H4 (cell line): ENCODE measurements around the gene HOXB2. TPM values are rescaled to one million over a fixed set of nuclear protein-coding genes. Genes with fewer than 3 reads are reported as not detected.

Experiments used
- DNase-seq: peaks from one replicate; pipeline ENCODE4 v3.0.0-alpha.2; 2015; ENCODE audit warnings: low spot score
- total RNA-seq: library from RNA; depleted of rRNA; stranded (reverse); fragments of >200 nt; shearing (Covaris generic); gene quantifications from 2 replicates; pipeline ENCODE4 v1.2.3, GENCODE V29; 2014; rRNA removed

HOXB2 gene
- total RNA-seq, result 5.3 and 11.1 TPM in 2 replicates

GRCh38 chr17:48545022-48545375 lies at the start of gene HOXB2:
TSS of gene HOXB2 (minus strand) at chr17:48545109. CDS start at chr17:48544911, 198 bp downstream.
- no peak for DNase-seq

- peak; percentile 65 for DNase-seq
Observed at GRCh38 chr17:48593840-48594537, 49.1 kb upstream of the HOXB2 start.

DNA sequence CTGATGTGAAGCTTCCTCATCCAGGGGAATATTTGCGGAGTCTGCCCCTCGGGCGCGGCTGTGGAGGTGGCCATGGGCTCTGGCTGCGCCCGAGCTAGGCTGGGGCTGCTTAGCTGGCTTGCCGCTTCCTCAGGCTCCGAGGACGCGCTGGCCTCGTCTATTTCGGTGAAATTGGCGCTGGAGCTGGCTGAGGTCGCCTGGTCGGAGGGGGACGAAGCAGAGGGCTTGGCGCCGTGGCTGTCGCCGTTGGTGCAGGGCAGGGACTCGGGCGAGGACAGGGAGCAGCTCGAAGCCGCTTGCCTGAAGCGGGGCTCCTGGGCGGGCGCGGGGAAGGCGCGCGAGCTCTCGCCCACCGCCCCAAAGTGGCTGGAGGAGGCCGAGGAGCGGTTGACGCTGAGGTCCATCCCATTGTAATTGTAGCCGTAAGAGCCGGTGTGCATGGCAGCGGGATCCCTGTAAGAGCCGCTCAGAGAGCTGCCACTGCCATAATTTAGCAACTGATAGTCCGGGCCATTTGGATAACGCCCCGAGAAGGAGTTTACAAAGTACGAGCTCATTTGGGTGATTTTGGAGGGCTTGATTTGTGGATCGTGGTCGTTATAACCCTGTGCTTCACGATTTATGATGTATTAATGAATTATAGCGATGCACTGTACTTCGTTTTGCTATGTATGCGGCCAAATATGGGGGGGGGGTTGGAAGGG lies 48.4 kb upstream of the HOXB2 start, which contains the start of gene HOXB5:
HOXB5 (minus strand) TSS at position 654 of the 704 bp plus-strand sequence; CDS start at position 557, 97 bp downstream.
- DNase-seq, result no peak

GRCh38 chr17:48592577-48592976 lies 47.7 kb upstream of the HOXB2 start:
- no peak for DNase-seq

DNA sequence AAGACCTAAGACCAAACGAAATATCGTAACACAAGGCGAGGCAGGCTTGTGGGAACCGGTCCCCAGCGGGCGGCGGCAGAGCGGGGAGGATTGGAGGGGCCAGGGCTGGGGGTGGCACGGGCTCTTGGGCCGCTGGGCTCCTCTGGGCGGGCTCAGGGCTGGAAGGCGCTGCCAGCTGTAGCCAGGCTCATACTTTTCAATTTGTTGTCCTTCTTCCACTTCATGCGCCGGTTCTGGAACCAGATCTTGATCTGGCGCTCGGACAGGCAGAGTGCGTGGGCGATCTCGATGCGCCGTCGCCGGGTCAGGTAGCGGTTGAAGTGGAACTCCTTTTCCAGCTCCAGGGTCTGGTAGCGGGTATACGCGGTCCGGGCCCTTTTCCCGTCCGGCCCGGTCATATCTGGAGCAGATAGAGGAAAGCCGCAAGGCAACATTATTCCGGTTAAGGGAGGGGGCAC lies 47.2 kb upstream of the HOXB2 start:
- DNase-seq, result no peak

- no peak for DNase-seq
Observed at GRCh38 chr17:48591255-48592056, 46.5 kb upstream of the HOXB2 start.

DNA sequence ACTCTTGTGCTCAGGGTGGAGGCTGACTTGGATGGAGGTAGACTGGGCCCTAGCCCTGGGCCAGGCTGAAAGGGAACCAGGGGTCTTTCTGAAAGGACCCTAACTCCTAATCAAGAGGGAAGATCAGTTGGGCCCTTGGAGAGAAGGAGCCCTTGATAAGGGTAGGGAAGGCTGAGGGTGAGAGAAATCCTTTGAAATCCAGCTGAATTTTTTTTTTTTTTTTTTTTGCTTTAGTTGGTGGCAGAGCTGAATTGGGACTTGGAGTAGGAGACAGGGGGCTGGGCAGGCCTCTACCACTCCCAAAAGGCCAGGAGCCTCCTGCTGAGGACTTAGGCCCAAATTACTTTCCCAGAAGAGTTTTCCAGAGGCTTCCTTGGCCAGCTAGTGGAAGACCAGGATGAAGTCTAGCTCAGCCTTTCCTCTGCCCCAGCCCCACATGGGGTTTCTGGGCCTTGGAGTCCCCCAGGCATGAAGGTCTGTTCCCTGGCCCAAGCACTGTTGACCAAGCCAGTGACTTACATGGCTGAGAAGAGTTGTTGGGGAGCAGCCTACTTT lies 45.8 kb upstream of the HOXB2 start:
- no peak for DNase-seq

DNA sequence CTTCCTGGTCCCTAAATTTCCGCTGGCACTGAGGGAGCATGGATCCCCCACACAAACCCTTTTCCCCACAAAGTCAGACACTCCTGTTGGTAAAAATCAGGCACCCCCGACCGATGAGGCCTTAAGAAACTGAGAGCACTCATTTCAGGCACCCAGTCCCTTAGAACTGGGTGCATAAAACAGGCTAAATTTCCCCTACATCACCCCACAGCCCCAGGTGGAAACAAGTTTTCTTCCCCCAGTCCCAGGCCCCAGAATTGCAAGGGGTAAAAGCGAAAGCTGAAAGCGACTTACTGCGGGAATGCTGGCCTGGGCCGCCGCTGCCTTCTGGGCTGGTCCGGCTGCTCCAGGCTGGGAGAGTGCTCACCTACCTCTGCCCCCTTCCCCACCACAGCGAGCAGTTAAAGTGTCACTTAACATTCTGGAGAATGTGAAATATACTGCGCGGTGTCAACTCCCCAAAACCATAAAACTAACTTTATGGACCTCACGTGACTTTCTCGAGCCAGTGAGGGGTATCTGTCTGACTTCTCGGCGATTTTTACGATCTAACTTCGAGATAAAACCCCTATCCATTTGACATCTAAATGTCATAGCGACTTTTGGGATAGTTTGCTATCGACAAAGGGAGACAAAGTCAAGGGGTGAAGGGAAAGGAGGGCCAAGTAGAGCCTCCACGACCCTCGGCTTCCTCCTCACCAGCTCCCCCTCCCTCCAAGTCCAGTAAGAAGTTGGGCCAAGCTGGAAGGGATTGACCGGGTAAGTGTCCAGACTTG lies 45.1 kb upstream of the HOXB2 start, which contains the start of gene HOXB3:
HOXB3 (minus strand) TSS at position 411 of the 776 bp plus-strand sequence. CDS start 37,767 bp downstream, outside the sequence.
- DNase-seq, result no peak

- no peak for DNase-seq
Observed at GRCh38 chr17:48589060-48589830, 44.3 kb upstream of the HOXB2 start.

- DNase-seq, result no peak
Observed at GRCh38 chr17:48588528-48588927, 43.6 kb upstream of the HOXB2 start.

- no peak for DNase-seq
Observed at GRCh38 chr17:48588074-48588415, 43.1 kb upstream of the HOXB2 start.

- DNase-seq, result peak; percentile 83
Observed at GRCh38 chr17:48587276-48588073, 42.6 kb upstream of the HOXB2 start.

GRCh38 chr17:48586355-48587258 lies 41.7 kb upstream of the HOXB2 start:
- DNase-seq, result no peak

DNA sequence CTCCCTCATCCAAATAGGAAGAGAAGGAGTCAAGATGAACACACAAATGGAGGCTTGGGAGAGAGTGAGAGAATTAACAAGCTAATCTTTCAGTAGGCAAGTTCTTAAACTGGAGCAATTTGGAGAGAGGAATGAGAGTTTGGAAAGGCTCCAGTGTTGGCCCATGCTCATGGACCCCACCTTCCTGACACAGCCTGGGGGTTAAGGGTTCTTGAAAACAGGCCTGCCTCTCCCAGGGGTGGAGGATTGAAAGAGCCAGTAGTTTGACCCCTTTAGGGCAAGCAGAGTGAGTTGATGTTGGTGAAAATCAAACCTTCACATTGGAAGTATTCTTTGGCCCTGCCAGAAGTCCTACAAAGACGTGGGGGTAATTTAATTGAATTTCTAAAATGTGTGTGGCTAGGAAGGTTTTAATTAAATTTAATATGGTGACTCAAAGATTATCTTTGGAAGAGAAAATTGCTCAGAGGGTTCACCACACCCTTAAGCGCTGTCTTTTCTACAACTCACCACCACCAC lies 39.4 kb upstream of the HOXB2 start:
- no peak for DNase-seq

GRCh38 chr17:48583708-48584222 lies 38.9 kb upstream of the HOXB2 start:
- DNase-seq, result no peak

- no peak for DNase-seq
Observed at GRCh38 chr17:48582750-48583069, 37.8 kb upstream of the HOXB2 start.

GRCh38 chr17:48579760-48580554 lies 35.0 kb upstream of the HOXB2 start:
- DNase-seq, result no peak

DNA sequence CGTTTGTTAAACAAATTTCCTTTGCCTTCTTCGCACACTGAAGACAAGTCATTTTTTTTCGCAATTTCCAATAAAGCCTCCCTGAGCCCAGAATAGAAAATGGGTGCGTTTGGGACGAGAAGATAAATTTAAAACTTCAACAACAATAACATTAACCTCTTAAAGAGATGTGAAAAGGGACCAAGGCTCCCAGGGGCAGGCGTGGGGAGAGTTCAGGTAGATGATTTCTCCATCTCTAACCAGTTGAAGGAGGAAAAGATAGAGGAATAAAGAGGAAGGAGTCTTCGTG lies 34.5 kb upstream of the HOXB2 start:
- DNase-seq, result no peak
